NT2/D1 (cell line): ENCODE results near the gene IP6K1.

Source experiments
- SUZ12 ChIP-seq: IDR thresholded peaks from 2 replicates; pipeline ENCODE4 v1.6.1; 2011; ENCODE audit not compliant: insufficient read length, insufficient read depth; ENCODE audit errors: extremely low read depth
- ZNF274 ChIP-seq: IDR thresholded peaks from 2 replicates; pipeline ENCODE4 v1.6.1; 2011; ENCODE audit warnings: mild to moderate bottlenecking, low read depth, low read length

DNA sequence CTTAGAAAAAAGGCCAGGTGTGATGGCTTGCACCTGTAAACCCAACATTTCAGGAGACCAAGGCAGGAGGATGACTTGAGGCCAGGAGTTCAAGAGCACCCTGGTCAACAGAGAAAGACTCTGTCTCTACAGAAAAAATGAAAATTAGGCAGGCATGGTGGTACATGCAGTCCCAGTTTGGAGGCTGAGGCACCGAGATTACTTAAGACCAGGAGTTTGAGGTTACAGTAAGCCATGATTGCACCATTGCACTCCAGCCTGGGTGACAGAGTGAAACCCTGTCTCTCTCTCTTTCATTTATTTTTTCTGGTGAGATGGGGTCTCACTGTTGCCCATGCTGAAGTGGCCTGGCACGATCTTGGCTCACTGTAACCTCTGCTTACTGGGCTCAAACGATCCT is 24.7 kb downstream of the IP6K1 start:
- TF ChIP-seq ZNF274 (no peak), SUZ12 (no peak)
